Measurements from ENCODE around the gene RUNX1. TPM values are rescaled to one million over a fixed set of nuclear protein-coding genes. Genes with fewer than 3 reads are reported as not detected.

RUNX1 gene
- polyA plus RNA-seq, 3 donors = 6.2 to 49.7 (median 8.7) TPM

DNA sequence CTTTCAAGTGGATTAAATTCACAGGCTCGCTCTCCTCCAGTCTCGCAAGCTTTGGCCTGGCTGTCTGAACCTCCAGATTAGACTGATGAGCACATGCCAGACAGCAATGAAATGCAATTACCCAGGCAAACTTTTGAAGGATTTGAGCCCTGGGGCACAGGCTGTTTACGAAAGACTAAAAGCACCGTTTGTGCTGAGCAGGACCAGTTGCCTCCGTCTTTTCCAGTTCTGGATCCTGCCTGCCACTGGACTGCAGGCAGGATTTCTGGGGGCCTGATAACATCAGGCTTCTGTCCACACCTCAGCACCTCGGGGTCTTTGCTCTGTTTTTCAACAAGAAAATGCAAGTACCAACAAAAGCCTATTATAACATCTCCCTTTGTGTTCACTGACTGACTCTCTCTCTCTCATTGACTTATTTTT, 234.6 kb downstream of the RUNX1 start:
- DNase-seq = no peak
- no peak overlapping the region for H3K4me2 ChIP-seq (replicated peaks; ENCODE audit: extremely low read depth, low read length, poor library complexity, severe bottlenecking)
- H3K4me1 Mint-ChIP-seq = peaks cover 54% of the 10 kb centered on the region
- peaks cover 7 to 34% of the 10 kb centered on the region in 2 donors for H3K4me1 ChIP-seq (ENCODE audit: control insufficient read depth in 1 of 2, insufficient read depth in 2 of 2, low read length in 2 of 2)
- intact Hi-C loops (cut with micrococcal nuclease) = no loop called here
- H3K27ac ChIP-seq (ENCODE audit: low read depth in 1 of 2, low read length in 2 of 2) = peak overlapping the region in 1 of 2 donors; percentile 55
- H3K4me3 ChIP-seq (replicated peaks in 1 of 3; ENCODE audit: low read depth in 2 of 3, low read length in 3 of 3) = no peak overlapping the region
- H3K9ac ChIP-seq (ENCODE audit: insufficient read depth, low read length, poor library complexity, severe bottlenecking) = no peak overlapping the region
- peaks cover 71 to 98% of the 10 kb centered on the region in 2 donors for H3K36me3 ChIP-seq (replicated peaks in 1 of 2; ENCODE audit: control insufficient read depth in 1 of 2, insufficient read depth in 2 of 2, low read length in 2 of 2)
- peaks cover 96% of the 10 kb centered on the region for H4K20me1 ChIP-seq (ENCODE audit: insufficient read depth, low read length)
- no peaks in the 10 kb centered on the region for H3K27me3 ChIP-seq (ENCODE audit: control insufficient read depth in 2 of 2, insufficient read depth in 2 of 2, low read length in 2 of 2)
- 98% methylated on average over 6 of the region's 6 CpGs for WGBS (ENCODE audit: insufficient coverage)
- TF ChIP-seq, protein P1, sequence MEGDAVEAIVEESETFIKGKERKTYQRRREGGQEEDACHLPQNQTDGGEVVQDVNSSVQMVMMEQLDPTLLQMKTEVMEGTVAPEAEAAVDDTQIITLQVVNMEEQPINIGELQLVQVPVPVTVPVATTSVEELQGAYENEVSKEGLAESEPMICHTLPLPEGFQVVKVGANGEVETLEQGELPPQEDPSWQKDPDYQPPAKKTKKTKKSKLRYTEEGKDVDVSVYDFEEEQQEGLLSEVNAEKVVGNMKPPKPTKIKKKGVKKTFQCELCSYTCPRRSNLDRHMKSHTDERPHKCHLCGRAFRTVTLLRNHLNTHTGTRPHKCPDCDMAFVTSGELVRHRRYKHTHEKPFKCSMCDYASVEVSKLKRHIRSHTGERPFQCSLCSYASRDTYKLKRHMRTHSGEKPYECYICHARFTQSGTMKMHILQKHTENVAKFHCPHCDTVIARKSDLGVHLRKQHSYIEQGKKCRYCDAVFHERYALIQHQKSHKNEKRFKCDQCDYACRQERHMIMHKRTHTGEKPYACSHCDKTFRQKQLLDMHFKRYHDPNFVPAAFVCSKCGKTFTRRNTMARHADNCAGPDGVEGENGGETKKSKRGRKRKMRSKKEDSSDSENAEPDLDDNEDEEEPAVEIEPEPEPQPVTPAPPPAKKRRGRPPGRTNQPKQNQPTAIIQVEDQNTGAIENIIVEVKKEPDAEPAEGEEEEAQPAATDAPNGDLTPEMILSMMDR (IDR thresholded peaks at IDR 0.05) = no peak
- peaks cover 96% of the 10 kb centered on the region for H3K79me2 ChIP-seq (ENCODE audit: insufficient read depth, low read length)
- no peak overlapping the region for H2AFZ ChIP-seq (ENCODE audit: insufficient read depth, low read depth, low read length, poor library complexity, severe bottlenecking)
- peak overlapping the region in 5 of 7 donors; percentile 15 to 86 (median 52) for H3K27ac Mint-ChIP-seq
- H3K27me3 Mint-ChIP-seq (ENCODE audit: low read depth in 3 of 3) = no peaks in the 10 kb centered on the region
- peaks cover 95 to 98% of the 10 kb centered on the region in 2 donors for H3K36me3 Mint-ChIP-seq
- H3K9me3 Mint-ChIP-seq = peaks cover 0 to 5% (median 0%) of the 10 kb centered on the region in 7 donors
- no peaks in the 10 kb centered on the region for H3K9me3 ChIP-seq (replicated peaks in 1 of 2; ENCODE audit: control insufficient read depth in 1 of 2, insufficient read depth in 1 of 2, low read length in 2 of 2)
- no peak overlapping the region for H3K4me3 Mint-ChIP-seq

DNA sequence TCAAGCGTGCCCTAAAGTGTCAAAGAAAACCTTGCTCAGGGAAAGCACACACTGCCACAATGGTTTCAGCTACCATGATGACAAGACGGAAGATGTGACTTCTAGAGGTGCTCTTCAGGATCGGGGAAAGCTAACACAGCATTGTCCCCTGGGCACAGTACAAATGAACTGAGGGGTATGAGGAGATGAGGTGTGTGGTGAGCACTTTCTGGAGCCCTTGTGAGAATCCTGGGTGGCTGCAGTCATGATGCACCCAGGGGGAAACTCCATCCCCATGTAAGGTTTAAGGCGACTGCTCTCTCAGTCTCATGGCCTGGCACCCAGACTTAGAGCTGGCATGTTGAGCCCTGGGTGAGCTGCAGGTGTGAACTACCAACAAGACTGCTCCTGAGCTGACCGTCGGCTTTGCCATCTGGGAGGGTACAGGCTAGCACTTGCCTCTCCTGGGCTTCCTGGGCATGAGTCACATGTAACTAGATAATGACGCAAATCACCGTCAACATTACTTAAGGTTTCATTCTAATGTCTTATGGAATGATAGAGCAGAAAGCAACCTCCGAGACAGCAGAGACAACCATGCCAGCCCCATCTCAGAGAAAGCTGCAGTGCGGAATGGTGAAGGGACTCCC, 235.7 kb downstream of the RUNX1 start:
- Mint-ChIP-seq H3K27me3 (ENCODE audit: low read depth in 3 of 3) (no peaks in the 10 kb centered on the region), H3K4me1 (peaks cover 65% of the 10 kb centered on the region), H3K27ac (peak overlapping the region; percentile 47 to 84 (median 81)), H3K4me3 (no peak overlapping the region), H3K36me3 (peaks cover 91 to 98% of the 10 kb centered on the region in 2 donors), H3K9me3 (peaks cover 0 to 5% (median 0%) of the 10 kb centered on the region in 7 donors)
- peak overlapping the region in 1 of 2 donors; percentile 55 for H3K27ac ChIP-seq (ENCODE audit: low read depth in 1 of 2, low read length in 2 of 2)
- no peak overlapping the region for H2AFZ ChIP-seq (ENCODE audit: insufficient read depth, low read depth, low read length, poor library complexity, severe bottlenecking)
- 81% methylated on average over 6 of the region's 10 CpGs for WGBS (ENCODE audit: insufficient coverage)
- peaks cover 19 to 46% of the 10 kb centered on the region in 2 donors for H3K4me1 ChIP-seq (ENCODE audit: control insufficient read depth in 1 of 2, insufficient read depth in 2 of 2, low read length in 2 of 2)
- no peak overlapping the region for H3K4me3 ChIP-seq (replicated peaks in 1 of 3; ENCODE audit: low read depth in 2 of 3, low read length in 3 of 3)
- H3K79me2 ChIP-seq (ENCODE audit: insufficient read depth, low read length) = peaks cover 90% of the 10 kb centered on the region
- no peak overlapping the region for H3K9ac ChIP-seq (ENCODE audit: insufficient read depth, low read length, poor library complexity, severe bottlenecking)
- DNase-seq = peak; percentile 53 to 79 (median 75)
- no peaks in the 10 kb centered on the region for H3K9me3 ChIP-seq (replicated peaks in 1 of 2; ENCODE audit: control insufficient read depth in 1 of 2, insufficient read depth in 1 of 2, low read length in 2 of 2)
- no peak overlapping the region for H3K4me2 ChIP-seq (replicated peaks; ENCODE audit: extremely low read depth, low read length, poor library complexity, severe bottlenecking)
- intact Hi-C loops (cut with micrococcal nuclease) = no loop called here
- peaks cover 96% of the 10 kb centered on the region for H4K20me1 ChIP-seq (ENCODE audit: insufficient read depth, low read length)
- TF ChIP-seq, protein P1 (IDR thresholded peaks at IDR 0.05) = no peak
- no peaks in the 10 kb centered on the region for H3K27me3 ChIP-seq (ENCODE audit: control insufficient read depth in 2 of 2, insufficient read depth in 2 of 2, low read length in 2 of 2)
- peaks cover 64 to 93% of the 10 kb centered on the region in 2 donors for H3K36me3 ChIP-seq (replicated peaks in 1 of 2; ENCODE audit: control insufficient read depth in 1 of 2, insufficient read depth in 2 of 2, low read length in 2 of 2)
